GM13976 (cell line): ENCODE results near the gene HIF1AN.

Source experiments
- DNase-seq: peaks from one replicate; pipeline ENCODE4 v3.0.0; 2012; ENCODE audit warnings: low spot score
- CTCF ChIP-seq: IDR thresholded peaks from 2 replicates; pipeline ENCODE4 v1.5.1; 2012; ENCODE audit warnings: borderline replicate concordance, mild to moderate bottlenecking; ENCODE audit not compliant: insufficient read depth; ENCODE audit errors: extremely low read depth, missing control alignments, control extremely low read depth
- in situ Hi-C: fragments of 300-500 bp; cut with MboI; formaldehyde crosslinking; loops from one replicate; pipeline ENCODE4 v1.12.0; 2022; ENCODE audit warnings: low sequenced_read_pairs, mixed read lengths, inconsistent platforms; ENCODE audit not compliant: unreplicated experiment

Gene HIF1AN

DNA sequence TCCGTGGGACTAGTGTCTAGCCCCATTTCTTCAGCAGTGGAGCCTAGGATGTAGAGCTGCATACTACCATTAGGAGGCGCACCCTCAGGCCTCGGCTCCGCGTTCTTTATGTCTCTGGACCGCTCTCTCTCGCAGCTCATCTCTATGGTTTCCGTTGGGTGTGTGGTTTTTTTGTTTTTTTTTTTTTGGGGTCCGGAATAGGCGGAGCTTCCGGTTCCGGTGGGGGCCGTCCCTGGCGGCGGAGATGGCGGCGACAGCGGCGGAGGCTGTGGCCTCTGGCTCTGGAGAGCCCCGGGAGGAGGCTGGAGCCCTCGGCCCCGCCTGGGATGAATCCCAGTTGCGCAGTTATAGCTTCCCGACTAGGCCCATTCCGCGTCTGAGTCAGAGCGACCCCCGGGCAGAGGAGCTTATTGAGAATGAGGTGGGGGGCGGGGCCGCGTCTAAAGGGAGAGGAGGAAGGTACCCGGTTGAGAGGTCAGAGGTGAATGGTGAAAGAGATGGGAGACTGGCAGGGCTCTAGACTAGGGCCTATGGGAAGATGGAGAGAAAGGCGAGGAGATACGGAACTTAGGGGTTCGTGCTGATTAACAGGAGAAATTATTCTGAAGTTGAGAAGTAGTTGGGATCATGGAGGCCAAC lies at the start of gene HIF1AN:
Gene HIF1AN, plus strand, starts transcription at position 229 of the 639 bp plus-strand sequence. Its CDS starts 16 bp downstream, at position 245.
- DNase-seq = peak; percentile 97
- in situ Hi-C loops = no loop called here
- peak; percentile 95 for TF ChIP-seq CTCF

DNA sequence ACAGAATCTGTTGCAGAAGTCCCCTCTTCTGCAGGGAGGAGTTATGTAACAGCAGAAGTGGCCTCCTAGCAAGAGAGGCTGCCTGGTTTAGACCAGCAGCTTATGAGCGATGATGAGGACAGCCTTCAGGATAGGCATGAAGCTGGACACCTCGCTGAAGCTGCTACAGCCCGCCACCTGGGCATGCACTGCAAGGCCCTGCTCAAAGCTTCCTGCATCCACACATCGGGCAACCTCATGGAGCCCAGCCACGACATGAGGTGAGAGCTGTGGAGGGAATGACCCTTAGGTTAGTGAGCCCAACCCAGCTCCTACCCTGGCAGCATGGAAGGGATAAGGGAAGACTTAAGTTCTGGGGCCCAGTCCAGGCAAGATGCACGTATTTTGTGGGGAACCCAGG lies 48.2 kb upstream of the HIF1AN start:
- no peak for DNase-seq
- TF ChIP-seq CTCF = no peak
- in situ Hi-C loops = no loop called here

- in situ Hi-C loops = no loop called here
Observed at GRCh38 chr10:100489396-100489795, 46.3 kb upstream of the HIF1AN start.

GRCh38 chr10:100490531-100490930 lies 45.2 kb upstream of the HIF1AN start:
- in situ Hi-C loops = no loop called here
- no peak for DNase-seq
- TF ChIP-seq CTCF = no peak

More at GRCh38 chr10:100489396-100489795, 46.3 kb upstream of the HIF1AN start:
- TF ChIP-seq CTCF = no peak
- DNase-seq = no peak

DNA sequence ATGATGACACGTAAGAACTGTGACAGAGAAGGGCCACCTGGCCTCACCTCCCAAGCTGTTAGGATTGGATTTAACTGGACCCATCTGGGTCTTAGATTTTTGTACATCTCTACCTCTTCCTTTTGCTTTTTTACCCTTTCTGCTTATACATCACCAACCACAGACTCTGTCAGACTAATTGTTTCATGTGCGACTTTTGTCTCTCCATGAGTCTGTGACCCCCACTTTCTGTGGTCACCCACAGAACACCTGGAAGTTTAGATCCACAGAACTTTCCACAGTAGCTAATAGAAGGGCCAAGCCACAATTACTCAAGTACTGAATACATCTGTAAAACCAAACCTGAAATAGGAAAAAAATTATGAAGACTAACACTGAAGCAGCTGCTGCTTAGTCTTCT lies 39.2 kb upstream of the HIF1AN start:
- no peak for DNase-seq
- in situ Hi-C loops = no loop called here
- TF ChIP-seq CTCF = no peak

DNA sequence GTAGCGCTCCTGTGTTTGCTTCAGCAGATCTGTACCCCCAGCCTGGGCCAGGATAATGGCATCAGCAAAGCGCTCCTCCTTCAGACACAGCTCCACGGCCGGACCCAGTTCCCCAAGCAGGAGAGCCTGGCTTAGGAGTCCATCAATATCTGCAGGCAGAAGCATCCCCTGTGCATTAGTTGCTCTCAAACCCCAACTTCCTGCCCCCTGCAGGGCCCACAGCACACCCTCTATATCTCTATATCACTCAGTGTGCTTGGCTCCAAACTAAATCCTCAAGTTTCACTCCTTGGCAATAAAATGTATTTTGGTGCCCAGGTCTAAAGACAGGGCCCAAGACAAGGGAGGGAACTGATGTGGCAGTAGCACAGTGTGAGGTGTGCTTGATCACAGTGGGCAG lies 37.7 kb upstream of the HIF1AN start:
- in situ Hi-C loops = no loop called here
- no peak for DNase-seq
- no peak for TF ChIP-seq CTCF
